Measurements from ENCODE around the gene NUTM2F. TPM values are rescaled to one million over a fixed set of nuclear protein-coding genes. Genes with fewer than 3 reads are reported as not detected.
"Not testable (repeated sequence)": the region's sequence is repeated elsewhere in the genome, so short reads cannot be mapped to it uniquely, and the experiment has no call there.

The NUTM2F gene
- total and polyA plus RNA-seq, 3 experiments from 2014 or later, result not detected

GRCh38 chr9:94351901-94352723 lies 23.7 kb upstream of the NUTM2F start:
- not testable (repeated sequence) for H3K4me1 Mint-ChIP-seq, H3K27ac Mint-ChIP-seq, H3K36me3 Mint-ChIP-seq

GRCh38 chr9:94348754-94349153 lies 20.3 kb upstream of the NUTM2F start:
- POLR2A ChIA-PET; DNase-seq; H3K36me3 Mint-ChIP-seq; H3K9me3 ChIP-seq (ENCODE audit: low read length); H3K4me1 Mint-ChIP-seq; H3K27me3 ChIP-seq (ENCODE audit: insufficient read depth, low read length, poor library complexity, severe bottlenecking); H3K4me1 ChIP-seq (ENCODE audit: insufficient read depth, low read length); H3K27ac ChIP-seq (ENCODE audit: low read depth, low read length); H3K27me3 Mint-ChIP-seq; H3K36me3 ChIP-seq (ENCODE audit: insufficient read depth, low read length); H3K4me3 Mint-ChIP-seq; H3K27ac Mint-ChIP-seq; H3K4me3 ChIP-seq (ENCODE audit: low read length); CTCF ChIA-PET; H3K9me3 Mint-ChIP-seq: not testable (repeated sequence)

More at GRCh38 chr9:94351901-94352723, 23.7 kb upstream of the NUTM2F start:
- DNase-seq; H3K36me3 ChIP-seq (ENCODE audit: insufficient read depth, low read length); H3K27me3 Mint-ChIP-seq; POLR2A ChIA-PET; H3K27ac ChIP-seq (ENCODE audit: low read depth, low read length); H3K9me3 ChIP-seq (ENCODE audit: low read length); H3K4me3 Mint-ChIP-seq; H3K27me3 ChIP-seq (ENCODE audit: insufficient read depth, low read length, poor library complexity, severe bottlenecking); H3K9me3 Mint-ChIP-seq; CTCF ChIA-PET; H3K4me3 ChIP-seq (ENCODE audit: low read length); H3K4me1 ChIP-seq (ENCODE audit: insufficient read depth, low read length): not testable (repeated sequence)

GRCh38 chr9:94347451-94347850 lies 19.0 kb upstream of the NUTM2F start:
- H3K27ac ChIP-seq (ENCODE audit: low read depth, low read length); H3K36me3 ChIP-seq (ENCODE audit: insufficient read depth, low read length); H3K4me3 ChIP-seq (ENCODE audit: low read length); H3K36me3 Mint-ChIP-seq; H3K4me3 Mint-ChIP-seq; CTCF ChIA-PET; DNase-seq; H3K27ac Mint-ChIP-seq; H3K4me1 ChIP-seq (ENCODE audit: insufficient read depth, low read length); H3K4me1 Mint-ChIP-seq; POLR2A ChIA-PET; H3K9me3 Mint-ChIP-seq; H3K9me3 ChIP-seq (ENCODE audit: low read length); H3K27me3 Mint-ChIP-seq; H3K27me3 ChIP-seq (ENCODE audit: insufficient read depth, low read length, poor library complexity, severe bottlenecking): not testable (repeated sequence)

- H3K4me3 ChIP-seq (ENCODE audit: low read length); CTCF ChIA-PET; H3K9me3 Mint-ChIP-seq; H3K9me3 ChIP-seq (ENCODE audit: low read length); H3K36me3 ChIP-seq (ENCODE audit: insufficient read depth, low read length); H3K36me3 Mint-ChIP-seq; H3K4me3 Mint-ChIP-seq; DNase-seq; H3K4me1 ChIP-seq (ENCODE audit: insufficient read depth, low read length); POLR2A ChIA-PET; H3K27ac Mint-ChIP-seq; H3K27me3 ChIP-seq (ENCODE audit: insufficient read depth, low read length, poor library complexity, severe bottlenecking); H3K4me1 Mint-ChIP-seq; H3K27me3 Mint-ChIP-seq; H3K27ac ChIP-seq (ENCODE audit: low read depth, low read length): not testable (repeated sequence)
These were observed 13.3 kb upstream of the NUTM2F start for GRCh38 chr9:94341703-94342102.

- H3K4me1 ChIP-seq (ENCODE audit: insufficient read depth, low read length); H3K27me3 ChIP-seq (ENCODE audit: insufficient read depth, low read length, poor library complexity, severe bottlenecking); H3K4me1 Mint-ChIP-seq; H3K36me3 Mint-ChIP-seq; H3K36me3 ChIP-seq (ENCODE audit: insufficient read depth, low read length); H3K9me3 ChIP-seq (ENCODE audit: low read length); POLR2A ChIA-PET; CTCF ChIA-PET; H3K27ac ChIP-seq (ENCODE audit: low read depth, low read length); H3K9me3 Mint-ChIP-seq; DNase-seq; H3K27me3 Mint-ChIP-seq; H3K4me3 ChIP-seq (ENCODE audit: low read length); H3K4me3 Mint-ChIP-seq: not testable (repeated sequence)
- H3K27ac Mint-ChIP-seq, result peak overlapping the region in 1 of 8 donors; percentile 61
These were observed 12.3 kb upstream of the NUTM2F start for GRCh38 chr9:94340750-94341149.

GRCh38 chr9:94339657-94340056 lies 11.2 kb upstream of the NUTM2F start:
- H3K9me3 ChIP-seq (ENCODE audit: low read length); DNase-seq; H3K9me3 Mint-ChIP-seq; H3K36me3 ChIP-seq (ENCODE audit: insufficient read depth, low read length); H3K36me3 Mint-ChIP-seq; H3K4me3 Mint-ChIP-seq; H3K4me1 ChIP-seq (ENCODE audit: insufficient read depth, low read length); H3K27ac ChIP-seq (ENCODE audit: low read depth, low read length); POLR2A ChIA-PET; CTCF ChIA-PET; H3K27ac Mint-ChIP-seq; H3K27me3 ChIP-seq (ENCODE audit: insufficient read depth, low read length, poor library complexity, severe bottlenecking); H3K4me3 ChIP-seq (ENCODE audit: low read length); H3K27me3 Mint-ChIP-seq; H3K4me1 Mint-ChIP-seq: not testable (repeated sequence)

- POLR2A ChIA-PET; CTCF ChIA-PET; H3K9me3 Mint-ChIP-seq; H3K4me3 Mint-ChIP-seq; H3K27me3 ChIP-seq (ENCODE audit: insufficient read depth, low read length, poor library complexity, severe bottlenecking); H3K36me3 Mint-ChIP-seq; H3K36me3 ChIP-seq (ENCODE audit: insufficient read depth, low read length); DNase-seq; H3K9me3 ChIP-seq (ENCODE audit: low read length); H3K4me3 ChIP-seq (ENCODE audit: low read length); H3K27ac ChIP-seq (ENCODE audit: low read depth, low read length); H3K27ac Mint-ChIP-seq; H3K4me1 ChIP-seq (ENCODE audit: insufficient read depth, low read length); H3K4me1 Mint-ChIP-seq; H3K27me3 Mint-ChIP-seq: not testable (repeated sequence)
These were observed 10.3 kb upstream of the NUTM2F start for GRCh38 chr9:94338723-94339122.

- H3K9me3 ChIP-seq (ENCODE audit: low read length); H3K4me3 ChIP-seq (ENCODE audit: low read length); H3K4me3 Mint-ChIP-seq; H3K27ac Mint-ChIP-seq; H3K36me3 ChIP-seq (ENCODE audit: insufficient read depth, low read length); H3K27ac ChIP-seq (ENCODE audit: low read depth, low read length); H3K27me3 Mint-ChIP-seq; CTCF ChIA-PET; H3K27me3 ChIP-seq (ENCODE audit: insufficient read depth, low read length, poor library complexity, severe bottlenecking); H3K36me3 Mint-ChIP-seq; H3K4me1 Mint-ChIP-seq; DNase-seq; H3K4me1 ChIP-seq (ENCODE audit: insufficient read depth, low read length); H3K9me3 Mint-ChIP-seq; POLR2A ChIA-PET: not testable (repeated sequence)
These were observed 8.0 kb upstream of the NUTM2F start for GRCh38 chr9:94336445-94336844.

GRCh38 chr9:94325583-94325982 lies 2.9 kb downstream of the NUTM2F start:
- CTCF ChIA-PET, result not testable (repeated sequence)

More at GRCh38 chr9:94325583-94325982, 2.9 kb downstream of the NUTM2F start:
- H3K27ac Mint-ChIP-seq; DNase-seq; H3K4me3 ChIP-seq (ENCODE audit: low read length); H3K4me3 Mint-ChIP-seq; POLR2A ChIA-PET; H3K27me3 ChIP-seq (ENCODE audit: insufficient read depth, low read length, poor library complexity, severe bottlenecking); H3K9me3 ChIP-seq (ENCODE audit: low read length); H3K4me1 ChIP-seq (ENCODE audit: insufficient read depth, low read length); H3K9me3 Mint-ChIP-seq; H3K27me3 Mint-ChIP-seq; H3K4me1 Mint-ChIP-seq; H3K36me3 Mint-ChIP-seq; H3K36me3 ChIP-seq (ENCODE audit: insufficient read depth, low read length); H3K27ac ChIP-seq (ENCODE audit: low read depth, low read length): not testable (repeated sequence)

All from CD8-positive, alpha-beta memory T cell (primary cell).